H1 (cell line): ENCODE results near the gene PAXIP1. TPM values are rescaled to one million over a fixed set of nuclear protein-coding genes. Genes with fewer than 3 reads are reported as not detected.

Source experiments
- CTCF ChIA-PET: fragments of 300-600 bp; sonication (Branson Sonifier 250); formaldehyde crosslinking; loops from one replicate; lab custom pipeline; 2021; ENCODE audit not compliant: partially characterized antibody; lab: Charles Lee
- POLR2A ChIA-PET: fragments of 300-600 bp; sonication (Branson Sonifier 250); formaldehyde crosslinking; loops from one replicate; lab custom pipeline; 2021; ENCODE audit warnings: inconsistent platforms; ENCODE audit not compliant: partially characterized antibody; lab: Charles Lee
- DNase-seq, 2 experiments: peaks; one replicate each; pipeline versions ENCODE4 v3.0.0 to v3.0.0-alpha.2; 2010 to 2022; ENCODE audit warnings: low spot score in 2 of 2, low read depth in 1 of 2, mixed read lengths in 1 of 2
- FAIRE-seq: peaks from 2 replicates; lab custom pipeline; 2011; peaks lifted over from hg19 to GRCh38; lab: Jason Lieb, UNC
- H2AFZ ChIP-seq: 2 replicates; pipeline ENCODE4 v1.8.1; 2012; ENCODE audit warnings: low read length, inconsistent platforms
- H2AK5ac ChIP-seq: 2 replicates; pipeline ENCODE4 v1.6.1; 2013; ENCODE audit warnings: low read depth, low read length
- H2BK120ac ChIP-seq: replicated peaks from 2 replicates; pipeline ENCODE3; 2013; ENCODE audit warnings: low read depth, low read length, inconsistent platforms
- H2BK12ac ChIP-seq: 2 replicates; pipeline ENCODE4 v1.6.1; 2013; ENCODE audit warnings: low read depth, low read length
- H2BK15ac ChIP-seq: 2 replicates; pipeline ENCODE4 v1.6.1; 2013; ENCODE audit warnings: low read length
- H2BK20ac ChIP-seq: 2 replicates; pipeline ENCODE4 v1.6.1; 2013; ENCODE audit warnings: low read length
- H2BK5ac ChIP-seq: 2 replicates; pipeline ENCODE4 v1.6.1; 2013; ENCODE audit warnings: low read depth, low read length
- H3K14ac ChIP-seq: 2 replicates; pipeline ENCODE4 v1.6.1; 2013; ENCODE audit warnings: inconsistent platforms; ENCODE audit not compliant: insufficient read length
- H3K18ac ChIP-seq: 2 replicates; pipeline ENCODE4 v1.6.1; 2013; ENCODE audit warnings: low read length; ENCODE audit errors: extremely low read depth
- H3K23ac ChIP-seq: 2 replicates; pipeline ENCODE4 v1.6.1; 2013; ENCODE audit warnings: inconsistent platforms; ENCODE audit not compliant: insufficient read length
- H3K23me2 ChIP-seq: 2 replicates; pipeline ENCODE4 v1.6.1; 2013; ENCODE audit warnings: low read depth, low read length
- H3K27ac ChIP-seq: 2 replicates; pipeline ENCODE4 v1.6.1; 2011; ENCODE audit warnings: low read depth, low read length, inconsistent platforms
- H3K27me3 ChIP-seq, 4 experiments: replicated peaks in 1 of 4; 1 replicate in 1 of 4; 2 replicates in 3 of 4; pipeline versions ENCODE4 v1.6.1 to v1.8.1; 2011 to 2013; ENCODE audit warnings: low read length in 3 of 4, mild to moderate bottlenecking in 3 of 4, inconsistent platforms in 2 of 4, mixed read lengths in 2 of 4, moderate library complexity in 1 of 4; ENCODE audit not compliant: control insufficient read depth in 3 of 4, insufficient read depth in 3 of 4; ENCODE audit errors: extremely low read depth in 1 of 4
- H3K36me3 ChIP-seq, 4 experiments: 2 replicates each; pipeline versions ENCODE4 v1.6.1 to v1.8.1; 2011 to 2013; ENCODE audit warnings: mild to moderate bottlenecking in 4 of 4, low read length in 3 of 4, moderate library complexity in 2 of 4, control low read depth in 1 of 4, inconsistent platforms in 1 of 4; ENCODE audit not compliant: insufficient read depth in 4 of 4, control insufficient read depth in 2 of 4
- H3K4ac ChIP-seq: replicated peaks from 2 replicates; pipeline ENCODE3; 2013; ENCODE audit warnings: low read length, low read depth, mixed read lengths, inconsistent platforms; ENCODE audit not compliant: insufficient read length
- H3K4me1 ChIP-seq, 4 experiments: replicated peaks in 1 of 4; 1 replicate in 1 of 4; 2 replicates in 3 of 4; pipeline versions ENCODE4 v1.6.1 to v1.8.1; 2011 to 2013; ENCODE audit warnings: low read length in 3 of 4, inconsistent platforms in 2 of 4, mixed read lengths in 1 of 4; ENCODE audit not compliant: insufficient read depth in 4 of 4, control insufficient read depth in 3 of 4
- H3K4me2 ChIP-seq, 2 experiments: 2 replicates each; pipeline versions ENCODE4 v1.6.1 to v1.8.1; 2011 to 2013; ENCODE audit warnings: low read depth in 2 of 2, low read length in 2 of 2, control low read depth in 1 of 2, inconsistent platforms in 1 of 2, mild to moderate bottlenecking in 1 of 2; ENCODE audit not compliant: insufficient read depth in 1 of 2
- H3K4me3 ChIP-seq, 4 experiments: fragments of 200-600, 300-600 bp in 1 of 4; sonication (generic), shearing (Covaris generic), sonication (Bioruptor Twin) in 1 of 4; 2 replicates each; pipeline versions ENCODE4 v1.5.1 to v1.8.1; 2011 to 2016; ENCODE audit warnings: low read length in 4 of 4, low read depth in 3 of 4, control low read depth in 2 of 4, inconsistent platforms in 2 of 4, mild to moderate bottlenecking in 2 of 4, mixed read lengths in 1 of 4, moderate library complexity in 1 of 4; ENCODE audit not compliant: insufficient read depth in 2 of 4; ENCODE audit errors: extremely low read depth in 1 of 4
- H3K56ac ChIP-seq: replicated peaks from 2 replicates; pipeline ENCODE3; 2013; ENCODE audit warnings: low read depth, mild to moderate bottlenecking, mixed read lengths, low read length, inconsistent platforms; ENCODE audit not compliant: insufficient read length
- H3K79me1 ChIP-seq: 2 replicates; pipeline ENCODE4 v1.6.1; 2013; ENCODE audit warnings: low read depth, low read length, control low read depth
- H3K79me2 ChIP-seq, 2 experiments: 2 replicates each; pipeline versions ENCODE4 v1.6.1 to v1.8.1; 2012 to 2013; ENCODE audit warnings: low read length in 2 of 2, mild to moderate bottlenecking in 2 of 2, inconsistent platforms in 1 of 2; ENCODE audit not compliant: insufficient read depth in 2 of 2, control insufficient read depth in 1 of 2
- H3K9ac ChIP-seq, 4 experiments: replicated peaks in 1 of 4; 1 replicate in 1 of 4; 2 replicates in 3 of 4; pipeline versions ENCODE4 v1.6.1 to v1.8.1; 2011 to 2013; ENCODE audit warnings: low read depth in 3 of 4, low read length in 3 of 4, control low read depth in 2 of 4, mild to moderate bottlenecking in 2 of 4, moderate library complexity in 2 of 4, inconsistent platforms in 1 of 4; ENCODE audit errors: extremely low read depth in 1 of 4
- H3K9me3 ChIP-seq, 2 experiments: 2 replicates each; pipeline versions ENCODE4 v1.6.1 to v1.8.1; 2012 to 2013; ENCODE audit warnings: mild to moderate bottlenecking in 2 of 2, moderate library complexity in 2 of 2, control low read depth in 1 of 2, inconsistent platforms in 1 of 2, low read depth in 1 of 2, low read length in 1 of 2, mixed read lengths in 1 of 2; ENCODE audit not compliant: insufficient read depth in 2 of 2
- H4K20me1 ChIP-seq, 2 experiments: replicated peaks in 1 of 2; 2 replicates each; pipeline versions ENCODE3 to v1.8.1; 2011 to 2013; ENCODE audit warnings: inconsistent platforms in 2 of 2, low read length in 2 of 2, mild to moderate bottlenecking in 1 of 2; ENCODE audit not compliant: insufficient read depth in 2 of 2, control insufficient read depth in 1 of 2
- H4K5ac ChIP-seq: 2 replicates; pipeline ENCODE4 v1.6.1; 2013; ENCODE audit warnings: low read length, low read depth, mixed read lengths, inconsistent platforms; ENCODE audit not compliant: insufficient read length
- H4K8ac ChIP-seq: 2 replicates; pipeline ENCODE4 v1.8.0; 2013; ENCODE audit warnings: mild to moderate bottlenecking, moderate library complexity, low read length, inconsistent platforms; ENCODE audit not compliant: insufficient read depth; ENCODE audit errors: extremely low read depth
- H4K91ac ChIP-seq: replicated peaks from 2 replicates; pipeline ENCODE3; 2013; ENCODE audit warnings: low read length, mixed read lengths, inconsistent platforms; ENCODE audit not compliant: insufficient read length
- BRCA1 ChIP-seq: IDR thresholded peaks from 2 replicates; pipeline ENCODE4 v1.6.1; 2012; ENCODE audit warnings: low read depth, low read length, improper control_type of control experiment
- CBX8 ChIP-seq: fragments of 300-800, 300-1000 bp; sonication (generic); IDR thresholded peaks from 2 replicates; pipeline ENCODE4 v1.7.1; 2016; ENCODE audit warnings: low read depth, low read length, borderline replicate concordance
- CEBPB ChIP-seq: IDR thresholded peaks from 2 replicates; pipeline ENCODE4 v1.6.1; 2012; ENCODE audit warnings: low read depth, low read length
- CTBP2 ChIP-seq: IDR thresholded peaks from 2 replicates; pipeline ENCODE4 v1.7.0; 2011; ENCODE audit warnings: borderline replicate concordance, mild to moderate bottlenecking, moderate library complexity, mixed read lengths, low read length; ENCODE audit not compliant: insufficient read depth, insufficient read length
- HDAC2 ChIP-seq, 2 experiments: fragments of 300-600 bp in 1 of 2; sonication (generic) in 1 of 2; IDR thresholded peaks; 2 replicates each; pipeline ENCODE4 v1.6.1; 2011 to 2012; ENCODE audit warnings: low read depth in 2 of 2, low read length in 2 of 2, mild to moderate bottlenecking in 2 of 2, moderate library complexity in 2 of 2, borderline replicate concordance in 1 of 2, inconsistent platforms in 1 of 2
- KDM4A ChIP-seq: IDR thresholded peaks from one replicate; pipeline ENCODE4 v1.7.1; 2012; ENCODE audit warnings: low read depth, mild to moderate bottlenecking, moderate library complexity, low read length, inconsistent platforms; ENCODE audit not compliant: severe bottlenecking
- NRF1 ChIP-seq: IDR thresholded peaks from 2 replicates; pipeline ENCODE4 v1.6.1; 2011; ENCODE audit warnings: mild to moderate bottlenecking, low read depth, low read length, improper control_type of control experiment
- POU5F1 ChIP-seq: IDR thresholded peaks from 2 replicates; pipeline ENCODE4 v1.6.1; 2011; ENCODE audit warnings: low read depth, mild to moderate bottlenecking, low read length, moderate library complexity
- SRF ChIP-seq: IDR thresholded peaks from 2 replicates; pipeline ENCODE4 v1.6.1; 2011; ENCODE audit warnings: mild to moderate bottlenecking, low read depth, low read length, moderate library complexity
- WGBS, 2 experiments: shearing (Covaris generic) in 1 of 2; methylation state at CpG; one replicate each; pipeline versions ENCODE4 v1.1.6 to v1.1.7; 2013 to 2015; ENCODE audit warnings: low lambda C conversion rate in 2 of 2, mixed read lengths in 2 of 2, inconsistent platforms in 1 of 2, low coverage in 1 of 2, missing lambda C conversion rate in 1 of 2; ENCODE audit not compliant: insufficient replicate concordance in 2 of 2, insufficient coverage in 1 of 2, insufficient read length in 1 of 2; ENCODE audit errors: extremely low coverage in 1 of 2, missing lambda C conversion rate in 1 of 2; 5-methylcytosine and 5-hydroxymethylcytosine counted together
- polyA plus RNA-seq, 7 experiments: library from polyadenylated mRNA; depleted of rRNA in 3 of 7; stranded (reverse) in 5 of 7; unstranded in 2 of 7; fragments of >200 nt in 5 of 7; fragments of 200-250 nt in 2 of 7; gene quantifications; 1 replicate in 5 of 7; 2 replicates in 1 of 7; 4 replicates in 1 of 7; pipeline versions ENCODE4 v1.2.1 to v1.2.3, GENCODE V29; 2011 to 2013; ENCODE audit warnings: missing spikeins in 2 of 7, mixed read lengths in 2 of 7
- total RNA-seq: library from RNA; stranded (reverse); fragmentation: NEBNext Ultra II Directional; extraction: Animal tissue kit (Norgen Biotek cat#: 25700); gene quantifications from 2 replicates; pipeline ENCODE4 v1.2.1, GENCODE V29; 2021

Gene PAXIP1
- total and polyA plus RNA-seq, 2 of the 8 experiments (the other 6 are each of a cell fraction or from before 2014, with no cell fraction given): 32.4 to 32.8 TPM

DNA sequence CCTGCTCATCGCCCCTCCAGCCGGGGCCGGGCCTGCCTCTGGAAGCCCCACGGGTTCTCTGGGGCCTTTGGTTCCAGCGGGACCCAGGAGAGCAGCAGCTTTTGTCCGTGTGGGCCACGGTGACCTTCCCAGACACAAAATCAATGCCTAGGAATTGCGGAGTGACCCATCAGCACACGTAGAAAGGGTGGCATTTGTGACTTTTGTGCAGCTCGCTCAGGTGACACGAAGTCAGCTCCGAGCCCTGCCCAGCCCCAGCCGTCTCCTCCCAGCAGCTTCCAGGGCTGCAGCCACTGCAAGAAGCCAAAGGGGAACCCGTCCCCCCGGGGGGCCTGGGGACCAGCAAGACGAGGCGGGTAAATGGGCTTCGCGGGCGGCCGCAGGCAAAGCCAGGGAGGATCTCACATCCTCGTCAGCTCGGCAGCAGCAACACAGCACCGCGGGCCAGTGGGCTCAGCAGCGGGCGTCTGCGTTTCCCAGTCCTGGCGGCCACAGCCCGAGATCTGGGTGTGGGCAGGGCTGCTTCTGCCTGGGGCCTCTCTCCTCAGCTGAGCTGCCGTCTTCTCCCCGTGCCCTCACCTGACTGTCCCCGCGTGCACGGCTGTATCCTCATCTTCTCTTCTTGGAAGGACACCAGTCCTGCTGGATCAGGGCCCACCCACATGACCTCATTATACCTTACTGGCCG is 88.5 kb downstream of the PAXIP1 start:
- Histone ChIP-seq H3K56ac (no peak overlapping the region), H3K27ac (no peak overlapping the region), H3K9ac (no peak overlapping the region), H2AK5ac (no peak overlapping the region), H4K5ac (no peak overlapping the region), H4K8ac (peak overlapping the region; percentile 51), H3K4me1 (peaks cover 0 to 2% (median 0%) of the 10 kb centered on the region in 4 experiments; a peak in 4 of 7 replicates), H3K23me2 (no peaks in the 10 kb centered on the region; the same call in 1 of the 2 replicates), H3K27me3 (peaks cover 0 to 9% (median 7%) of the 10 kb centered on the region in 4 experiments; a peak in 5 of 7 replicates), H2BK5ac (no peak overlapping the region), H2BK20ac (no peak overlapping the region), H2BK15ac (no peak overlapping the region), H2BK12ac (peak overlapping the region; percentile 87; the same call in 1 of the 2 replicates), H3K36me3 (no peaks in the 10 kb centered on the region), H3K79me1 (no peaks in the 10 kb centered on the region), H2AFZ (peak overlapping the region; percentile 86; the same call in 1 of the 2 replicates), H2BK120ac (no peak overlapping the region), H3K18ac (peak overlapping the region; percentile 19; the same call in 1 of the 2 replicates), H3K9me3 (peaks cover 3% of the 10 kb centered on the region in 2 experiments; a peak in 2 of 4 replicates), H3K4ac (no peak overlapping the region), H3K23ac (no peak overlapping the region), H3K14ac (no peak overlapping the region), H3K4me2 (peak overlapping the region; percentile 11 to 66; a peak in 3 of 4 replicates), H4K91ac (no peak overlapping the region), H4K20me1 (no peaks in the 10 kb centered on the region), H3K79me2 (no peaks in the 10 kb centered on the region), H3K4me3 (peak overlapping the region in 3 of 4 experiments; percentile 22 to 48 (median 40); a peak in 4 of 8 replicates)
- FAIRE-seq (no peak), DNase-seq (peak in 1 of 2 experiments; percentile 64)
- WGBS, 2 experiments: 70% methylated on average over 35 of the region's 36 CpGs; no CpG with 5 or more reads in 1 of the 2 experiments
- TF ChIP-seq POU5F1 (no peak), CBX8 (no peak), CTBP2 (no peak), NRF1 (no peak), SRF (no peak), BRCA1 (no peak), HDAC2 (IDR thresholded peaks at IDR 0.05; ENCODE audit: borderline replicate concordance in 1 of 2, low read depth in 2 of 2, low read length in 2 of 2) (no peak), CEBPB (no peak), KDM4A (peak; percentile 28)
- ChIA-PET CTCF (interaction anchor here (0.6 to 5.6 kb wide), 48 partner anchors 9 to 704 kb away, joined by 3 to 69 read pairs (median 4); no protein-coding TSS in a partner anchor), POLR2A (interaction anchor here (1.0 to 1.4 kb wide), 2 partner anchors 14 to 89 kb away, joined by 3 read pairs; partner anchors contain the start of gene PAXIP1)
